Measurements from ENCODE around the gene HIGD1A.

Gene HIGD1A

GRCh38 chr3:42841332-42841731 lies 37.0 kb upstream of the HIGD1A start:
- CTCF ChIA-PET, result interaction anchor here (1.1 kb wide), 1 partner anchor 12 kb away, joined by 3 read pairs; no protein-coding TSS in a partner anchor
- TF ChIP-seq, protein P1, sequence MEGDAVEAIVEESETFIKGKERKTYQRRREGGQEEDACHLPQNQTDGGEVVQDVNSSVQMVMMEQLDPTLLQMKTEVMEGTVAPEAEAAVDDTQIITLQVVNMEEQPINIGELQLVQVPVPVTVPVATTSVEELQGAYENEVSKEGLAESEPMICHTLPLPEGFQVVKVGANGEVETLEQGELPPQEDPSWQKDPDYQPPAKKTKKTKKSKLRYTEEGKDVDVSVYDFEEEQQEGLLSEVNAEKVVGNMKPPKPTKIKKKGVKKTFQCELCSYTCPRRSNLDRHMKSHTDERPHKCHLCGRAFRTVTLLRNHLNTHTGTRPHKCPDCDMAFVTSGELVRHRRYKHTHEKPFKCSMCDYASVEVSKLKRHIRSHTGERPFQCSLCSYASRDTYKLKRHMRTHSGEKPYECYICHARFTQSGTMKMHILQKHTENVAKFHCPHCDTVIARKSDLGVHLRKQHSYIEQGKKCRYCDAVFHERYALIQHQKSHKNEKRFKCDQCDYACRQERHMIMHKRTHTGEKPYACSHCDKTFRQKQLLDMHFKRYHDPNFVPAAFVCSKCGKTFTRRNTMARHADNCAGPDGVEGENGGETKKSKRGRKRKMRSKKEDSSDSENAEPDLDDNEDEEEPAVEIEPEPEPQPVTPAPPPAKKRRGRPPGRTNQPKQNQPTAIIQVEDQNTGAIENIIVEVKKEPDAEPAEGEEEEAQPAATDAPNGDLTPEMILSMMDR (conservative IDR thresholded peaks at IDR 0.05; ENCODE audit: low read depth), result no peak

GRCh38 chr3:42839616-42840015 lies 35.3 kb upstream of the HIGD1A start:
- H3K27ac ChIP-seq, result no peak overlapping the region
- TF ChIP-seq, protein P1 (conservative IDR thresholded peaks at IDR 0.05; ENCODE audit: low read depth), result peak; percentile 82
- peak; percentile 56 for DNase-seq (ENCODE audit: low spot score)
- ChIA-PET CTCF (interaction anchor here (0.5 to 1.6 kb wide), 8 partner anchors 9 to 454 kb away, joined by 3 to 12 read pairs (median 4); no protein-coding TSS in a partner anchor), POLR2A (ENCODE audit: low non-redundant PET) (no interaction called here)

More at GRCh38 chr3:42841332-42841731, 37.0 kb upstream of the HIGD1A start:
- no peak for DNase-seq (ENCODE audit: low spot score)
- POLR2A ChIA-PET (ENCODE audit: low non-redundant PET), result no interaction called here
- no peak overlapping the region for H3K27ac ChIP-seq

DNA sequence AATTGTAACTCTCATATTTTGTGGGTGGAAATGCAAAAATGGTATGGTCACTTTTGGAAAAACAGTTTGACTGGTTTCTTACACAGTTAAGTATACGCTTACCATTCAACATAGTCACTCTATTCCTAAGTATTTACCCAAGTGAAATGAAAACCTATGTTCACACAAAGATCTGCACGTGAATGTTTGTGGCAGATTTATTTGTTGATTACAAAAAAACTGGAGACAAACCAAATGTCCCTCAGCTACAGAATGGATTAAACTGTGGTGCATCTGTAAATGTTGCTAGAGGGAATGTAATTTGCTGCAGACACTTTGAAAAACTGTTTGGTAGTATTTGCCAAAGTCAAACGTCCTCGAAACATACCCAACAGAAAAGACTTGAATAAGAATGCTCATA lies 34.3 kb upstream of the HIGD1A start:
- POLR2A ChIA-PET (ENCODE audit: low non-redundant PET), result no interaction called here
- TF ChIP-seq, protein P1 (conservative IDR thresholded peaks at IDR 0.05; ENCODE audit: low read depth), result no peak
- no peak overlapping the region for H3K27ac ChIP-seq
- CTCF ChIA-PET, result interaction anchor here (1.2 kb wide), 1 partner anchor 93 kb away, joined by 4 read pairs; no protein-coding TSS in a partner anchor
- DNase-seq (ENCODE audit: low spot score), result no peak

- no peak overlapping the region for H3K27ac ChIP-seq
- DNase-seq (ENCODE audit: low spot score), result no peak
- TF ChIP-seq, protein P1 (conservative IDR thresholded peaks at IDR 0.05; ENCODE audit: low read depth), result no peak
- ChIA-PET CTCF (no interaction called here), POLR2A (ENCODE audit: low non-redundant PET) (no interaction called here)
These were observed 32.1 kb upstream of the HIGD1A start for GRCh38 chr3:42836150-42837123.

DNA sequence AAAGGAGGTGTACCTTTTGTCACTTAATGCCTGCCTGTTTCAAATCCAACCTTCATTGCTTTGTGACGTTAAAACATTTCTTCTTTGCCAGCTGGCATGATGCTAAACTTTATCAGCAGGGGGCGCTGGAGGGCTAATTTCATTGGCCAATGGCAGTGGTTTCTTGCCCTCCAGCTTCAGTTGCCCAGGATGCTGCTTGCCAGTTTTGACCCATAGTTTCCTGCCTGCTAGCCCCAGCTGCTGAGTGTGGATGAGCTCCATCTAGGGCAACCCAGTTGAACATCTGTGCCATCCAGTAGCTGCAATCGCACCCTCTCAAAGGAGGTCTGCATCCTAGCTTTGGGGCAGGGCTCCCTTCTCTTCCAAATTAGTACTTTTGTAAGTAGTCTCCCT lies 27.0 kb upstream of the HIGD1A start:
- no peak for DNase-seq (ENCODE audit: low spot score)
- TF ChIP-seq, protein P1 (conservative IDR thresholded peaks at IDR 0.05; ENCODE audit: low read depth), result peak; percentile 50
- H3K27ac ChIP-seq, result no peak overlapping the region
- POLR2A ChIA-PET (ENCODE audit: low non-redundant PET), result no interaction called here
- CTCF ChIA-PET, result interaction anchor here (0.6 to 1.5 kb wide), 3 partner anchors 8 to 123 kb away, joined by 3 to 5 read pairs (median 3); no protein-coding TSS in a partner anchor

- TF ChIP-seq, protein P1 (conservative IDR thresholded peaks at IDR 0.05; ENCODE audit: low read depth), result peak; percentile 29; the same call in 1 of the 2 replicates
- CTCF ChIA-PET, result interaction anchor here (0.6 to 1.5 kb wide), 6 partner anchors 9 to 112 kb away, joined by 3 to 5 read pairs (median 3); no protein-coding TSS in a partner anchor
- DNase-seq (ENCODE audit: low spot score), result peak; percentile 42
- POLR2A ChIA-PET (ENCODE audit: low non-redundant PET), result no interaction called here
- no peak overlapping the region for H3K27ac ChIP-seq
These were observed 26.4 kb upstream of the HIGD1A start for GRCh38 chr3:42830437-42831320.
